HTR-8/SVneo (cell line): ENCODE data around the gene HECTD1.

Experiments used
- DNase-seq: peaks from one replicate; pipeline ENCODE4 v3.0.0; 2011; ENCODE audit warnings: low spot score, mixed read lengths; ENCODE audit not compliant: insufficient read length
- FAIRE-seq: peaks from 2 replicates; lab custom pipeline; 2011; peaks lifted over from hg19 to GRCh38; lab: Jason Lieb, UNC

The HECTD1 gene

GRCh38 chr14:31162910-31163649, 44.5 kb downstream of the HECTD1 start:
- DNase-seq = no peak
- FAIRE-seq = no peak

GRCh38 chr14:31161274-31161673, 46.3 kb downstream of the HECTD1 start:
- FAIRE-seq = no peak

DNA sequence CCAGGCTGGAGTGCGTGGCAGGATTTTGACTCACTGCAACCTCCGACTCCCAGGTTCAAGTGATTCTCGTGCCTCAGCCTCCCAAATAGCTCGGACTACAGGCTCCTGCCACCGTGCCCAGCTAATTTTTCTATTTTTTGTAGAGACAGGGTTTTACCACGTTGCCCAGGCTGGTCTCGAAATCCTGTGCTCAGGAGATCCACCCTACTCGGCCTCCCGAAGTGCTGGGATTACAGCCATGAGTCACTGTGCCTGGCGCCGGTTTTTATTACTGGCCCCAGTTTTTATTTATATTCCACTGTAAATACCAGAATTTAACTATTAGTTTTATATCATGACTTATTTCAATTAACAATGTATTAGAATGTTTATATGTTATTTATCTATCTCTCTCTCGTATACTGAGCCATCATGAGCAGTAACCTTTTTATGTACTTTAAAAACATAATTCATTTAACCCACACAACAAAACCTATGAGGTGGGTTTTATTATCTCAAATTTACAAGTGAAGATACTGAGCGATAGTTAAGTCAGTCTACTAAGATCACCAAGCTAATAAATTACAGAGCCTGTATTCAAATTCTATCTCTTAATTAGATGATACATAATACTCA, 47.8 kb downstream of the HECTD1 start:
- FAIRE-seq (no peak), DNase-seq (no peak)

More at GRCh38 chr14:31161274-31161673, 46.3 kb downstream of the HECTD1 start:
- DNase-seq = no peak

DNA sequence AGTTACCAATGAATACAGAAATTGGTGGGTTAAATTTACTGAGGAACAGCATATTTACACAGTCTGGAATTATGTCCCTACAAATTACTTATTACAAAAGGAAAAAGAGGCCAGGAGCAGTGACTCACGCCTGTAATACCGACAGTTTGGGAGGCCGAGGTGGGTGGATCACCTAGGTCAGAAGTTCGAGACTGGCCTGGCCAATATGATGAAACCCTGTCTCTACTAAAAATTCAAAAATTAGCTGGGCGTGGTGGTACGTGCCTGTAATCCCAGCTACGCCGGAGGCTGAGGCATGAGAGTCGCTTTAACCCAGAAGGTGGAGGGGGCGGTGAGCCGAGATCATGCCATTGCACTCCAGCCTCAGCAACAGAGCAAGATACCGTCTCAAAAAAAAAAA, 52.6 kb downstream of the HECTD1 start:
- FAIRE-seq (no peak), DNase-seq (no peak)

- DNase-seq (no peak), FAIRE-seq (peak; percentile 83)
Observed at GRCh38 chr14:31142455-31143087, 65.0 kb downstream of the HECTD1 start.

DNA sequence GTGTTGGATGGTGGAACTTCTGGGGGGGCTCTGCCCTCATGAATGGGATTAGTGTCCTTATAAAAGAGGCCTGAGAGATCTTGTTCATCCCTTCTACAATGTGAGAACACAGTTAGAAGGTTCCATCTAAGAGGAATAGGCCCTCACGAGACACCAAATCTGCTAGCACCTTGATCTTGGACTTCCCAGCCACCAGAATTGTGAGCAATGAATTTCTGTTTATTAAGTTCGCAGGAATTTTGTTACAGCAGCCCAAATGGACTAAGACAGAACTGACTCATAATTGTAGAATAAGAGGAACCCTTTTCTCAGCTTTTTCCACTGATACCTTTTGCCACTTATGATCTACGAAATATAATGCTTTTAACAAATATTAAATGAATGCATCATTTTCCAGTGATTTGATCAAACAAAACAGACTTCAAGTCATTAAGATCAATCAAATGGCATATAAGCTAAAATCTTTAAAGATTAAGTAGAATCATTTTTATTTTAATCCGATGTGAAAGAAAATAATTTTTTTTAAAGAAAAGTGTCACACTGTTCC, 68.2 kb downstream of the HECTD1 start:
- DNase-seq (no peak), FAIRE-seq (peak; percentile 16)

DNA sequence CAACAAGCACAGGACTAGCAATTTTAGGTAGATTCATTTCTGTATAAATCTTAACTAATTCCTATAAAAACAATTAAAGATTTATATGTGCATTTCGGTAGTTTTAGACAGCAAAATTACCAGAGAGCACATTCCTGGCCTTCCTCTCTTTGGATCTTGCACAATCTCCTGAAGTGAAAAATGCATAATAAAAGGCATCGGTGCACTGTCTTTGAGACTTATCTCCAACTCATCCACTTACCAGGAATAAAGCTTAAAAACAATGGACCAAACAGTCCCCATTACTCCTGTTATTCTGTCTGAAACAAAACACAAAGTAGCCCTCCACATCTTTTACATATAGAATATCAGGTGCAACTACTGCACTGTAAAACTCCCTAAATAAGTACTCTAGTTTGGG, 69.3 kb downstream of the HECTD1 start:
- FAIRE-seq = no peak

DNA sequence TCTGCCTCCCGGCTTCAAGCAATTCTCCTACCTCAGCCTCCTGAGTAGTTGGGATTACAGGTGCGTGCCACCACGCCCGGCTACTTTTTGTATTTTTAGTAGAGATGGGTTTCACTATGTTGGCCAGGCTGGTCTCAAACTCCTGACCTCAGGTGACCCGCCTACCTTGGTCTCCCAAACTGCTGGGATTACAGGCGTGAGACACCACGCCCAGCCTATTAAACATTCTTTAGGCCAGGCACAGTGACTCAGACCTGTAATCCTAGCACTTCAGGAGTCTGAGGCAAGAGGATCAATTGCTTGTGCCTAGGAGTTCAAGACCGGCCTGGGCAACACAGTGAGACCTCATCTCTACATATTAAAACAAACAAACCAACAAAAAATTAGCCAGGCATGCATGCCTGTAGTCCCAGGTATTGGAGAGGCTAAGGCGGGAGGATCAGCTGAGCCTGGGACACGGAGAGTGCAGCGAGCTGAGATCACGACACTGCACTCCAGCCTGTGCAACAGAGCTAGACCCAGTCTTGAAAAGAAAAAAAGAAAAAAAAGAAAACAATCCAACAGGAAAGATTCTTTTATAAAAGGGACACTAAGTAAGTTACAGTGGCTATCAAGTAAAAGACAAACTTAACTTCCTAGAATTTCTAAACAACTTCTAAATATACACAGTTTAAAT, 70.2 kb downstream of the HECTD1 start:
- DNase-seq = no peak
- FAIRE-seq = peak; percentile 44

More for the DNA sequence above, 69.3 kb downstream of the HECTD1 start:
- no peak for DNase-seq

GRCh38 chr14:31133133-31133532, 74.5 kb downstream of the HECTD1 start:
- FAIRE-seq (no peak), DNase-seq (no peak)

DNA sequence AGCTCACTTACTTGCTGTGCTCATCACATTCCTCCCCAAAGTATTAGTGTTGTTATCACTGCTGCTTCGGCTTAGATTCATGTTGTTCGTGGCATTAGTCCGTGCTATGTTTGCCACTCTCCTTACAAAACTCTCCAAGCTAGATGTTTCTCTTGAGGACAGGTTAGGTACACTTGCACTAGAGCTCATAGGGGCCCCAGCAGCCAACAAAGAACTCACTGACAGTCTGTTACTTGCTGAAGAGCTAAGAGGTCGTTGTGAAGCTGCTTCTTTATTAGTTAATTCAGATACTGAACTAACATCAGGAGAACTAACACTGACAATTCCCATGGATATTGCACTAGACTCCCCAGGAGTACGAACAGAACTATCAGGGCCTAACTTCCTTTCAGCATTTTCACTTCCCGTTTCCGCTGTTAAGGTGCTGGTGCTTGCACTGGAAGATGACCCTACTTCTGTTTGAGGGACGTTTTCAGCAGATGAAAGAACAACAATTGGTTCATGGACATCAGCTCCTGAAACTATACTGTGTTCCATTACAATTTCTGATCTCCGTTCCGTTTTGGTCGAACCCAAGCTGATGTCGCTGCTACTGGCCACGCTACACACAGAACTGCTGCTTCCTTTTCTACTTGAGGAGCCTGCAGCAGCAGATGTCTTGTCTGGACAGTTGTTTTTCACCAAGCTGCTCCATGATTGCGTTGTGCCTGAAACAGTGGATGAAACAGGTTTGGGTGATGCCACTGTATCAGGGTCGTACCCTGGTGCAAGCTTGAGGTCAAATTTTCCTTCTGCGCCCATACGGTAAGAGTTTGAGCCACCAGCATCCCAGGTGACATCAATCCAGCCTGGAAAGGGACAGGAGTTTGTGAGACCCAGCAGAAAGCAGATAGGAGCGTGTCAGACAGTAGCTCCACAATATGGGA, 78.7 kb downstream of the HECTD1 start:
- FAIRE-seq (peak; percentile 89), DNase-seq (no peak)

- DNase-seq (no peak), FAIRE-seq (peak; percentile 83)
Observed at GRCh38 chr14:31127690-31128089, 79.9 kb downstream of the HECTD1 start.

DNA sequence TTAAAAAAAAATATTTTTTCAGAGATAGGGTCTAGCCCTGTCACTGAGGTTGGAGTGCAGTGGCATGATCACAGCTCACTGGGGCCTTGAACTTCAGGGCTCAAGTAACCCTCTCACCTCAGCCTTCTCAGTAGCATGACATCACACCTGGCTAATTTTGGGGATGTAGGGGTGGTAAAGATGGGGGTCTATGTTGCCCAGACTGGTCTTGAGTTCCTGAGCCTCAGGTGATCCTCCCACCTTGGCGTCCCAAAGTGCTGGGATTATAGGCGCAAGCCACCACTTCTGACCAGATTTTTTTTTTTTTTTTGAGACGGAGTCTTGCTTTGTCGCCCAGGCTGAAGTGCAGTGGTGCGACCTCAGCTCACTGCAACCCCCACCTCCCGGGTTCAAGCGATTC, 80.9 kb downstream of the HECTD1 start:
- DNase-seq = no peak
- FAIRE-seq = no peak

DNA sequence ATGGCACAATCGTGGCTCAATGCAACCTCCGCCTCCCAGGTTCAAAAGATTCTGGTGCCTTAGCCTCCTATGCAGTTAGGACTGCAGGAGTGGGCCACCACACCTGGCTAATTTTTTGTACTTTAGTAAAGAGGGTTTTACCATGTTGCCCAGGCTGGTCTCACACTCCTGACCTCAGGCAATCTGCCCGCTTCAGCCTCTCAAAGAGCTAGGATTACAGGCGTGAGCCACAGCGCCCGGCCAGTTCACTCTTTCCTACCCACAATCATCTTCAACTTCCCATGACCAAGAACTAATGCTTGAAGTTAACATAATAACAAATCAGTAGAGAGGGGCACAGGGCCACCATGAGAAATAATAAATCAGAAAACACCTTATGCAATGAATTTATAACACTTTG, 82.4 kb downstream of the HECTD1 start:
- FAIRE-seq = peak; percentile 51
- DNase-seq = no peak

- no peak for FAIRE-seq
Observed at GRCh38 chr14:31124197-31124596, 83.4 kb downstream of the HECTD1 start.

GRCh38 chr14:31122921-31123320, 84.7 kb downstream of the HECTD1 start:
- DNase-seq (no peak), FAIRE-seq (peak; percentile 44)

More at GRCh38 chr14:31124197-31124596, 83.4 kb downstream of the HECTD1 start:
- DNase-seq = no peak

DNA sequence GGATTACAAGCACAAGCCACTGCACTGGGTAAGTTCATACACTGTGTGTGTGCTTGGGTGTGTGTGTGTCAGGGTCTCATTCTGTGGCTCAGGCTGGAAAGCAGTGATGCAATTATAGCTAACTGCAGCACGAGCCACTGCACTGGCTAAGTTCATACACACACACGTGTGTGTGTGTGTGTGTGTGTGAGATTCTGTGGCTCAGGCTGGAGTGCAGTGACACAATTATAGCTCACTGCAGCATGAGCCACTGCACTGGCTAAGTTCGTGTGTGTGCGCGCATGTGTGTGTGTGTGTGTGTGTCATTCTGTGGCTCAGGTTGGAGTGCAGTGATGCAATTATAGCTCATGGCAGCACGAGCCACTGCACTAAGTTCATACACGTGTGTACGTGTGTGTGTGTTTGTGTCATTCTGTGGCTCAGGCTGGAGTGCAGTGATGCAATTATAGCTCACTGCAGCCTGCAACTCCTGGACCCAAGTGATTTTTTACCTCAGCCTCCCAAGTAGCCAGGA, 85.4 kb downstream of the HECTD1 start:
- DNase-seq (no peak), FAIRE-seq (peak; percentile 98)

DNA sequence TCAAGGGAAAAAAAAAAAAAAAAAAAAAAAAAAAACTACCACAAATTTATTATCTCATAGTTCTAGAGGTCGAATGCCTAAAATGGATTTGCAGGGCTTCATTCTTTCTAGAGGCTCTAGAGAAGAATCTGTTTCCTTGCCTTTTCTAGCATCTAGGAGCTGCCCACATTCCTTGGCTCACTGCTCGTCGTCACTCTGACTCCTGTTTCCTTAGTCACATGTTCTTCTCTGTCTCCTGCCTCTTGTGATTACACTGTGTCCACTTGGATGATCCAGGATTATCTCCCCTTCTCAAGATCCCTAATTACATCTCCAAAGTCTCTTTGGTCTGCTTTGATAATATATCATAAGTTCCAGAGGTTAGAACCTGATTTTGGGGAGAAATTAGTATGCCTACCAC, 88.7 kb downstream of the HECTD1 start:
- DNase-seq = no peak
- FAIRE-seq = peak; percentile 48

DNA sequence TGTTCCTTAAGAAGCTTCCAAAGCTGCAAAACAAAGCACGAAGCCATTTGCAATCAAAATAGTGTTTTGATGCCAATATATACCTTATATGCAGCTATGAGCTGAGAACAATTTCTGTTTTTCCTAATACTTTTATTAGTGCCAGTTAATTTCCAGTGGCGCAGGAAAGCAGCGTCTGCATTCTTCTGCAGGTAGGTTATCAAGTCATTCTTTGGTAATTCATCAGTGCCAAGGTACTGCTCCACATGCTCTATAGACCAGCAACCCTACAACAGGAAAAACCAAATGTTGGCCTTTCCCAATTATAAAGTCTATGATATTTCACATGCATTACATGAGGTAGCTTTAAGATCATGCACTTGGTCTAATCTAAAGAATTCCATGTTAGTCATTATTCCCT, 93.8 kb downstream of the HECTD1 start:
- DNase-seq = no peak
- FAIRE-seq = peak; percentile 23

- no peak for FAIRE-seq
- DNase-seq = no peak
Observed at GRCh38 chr14:31110872-31111271, 96.7 kb downstream of the HECTD1 start.
